ENCODE measurements around the gene MAP3K2.

DNA sequence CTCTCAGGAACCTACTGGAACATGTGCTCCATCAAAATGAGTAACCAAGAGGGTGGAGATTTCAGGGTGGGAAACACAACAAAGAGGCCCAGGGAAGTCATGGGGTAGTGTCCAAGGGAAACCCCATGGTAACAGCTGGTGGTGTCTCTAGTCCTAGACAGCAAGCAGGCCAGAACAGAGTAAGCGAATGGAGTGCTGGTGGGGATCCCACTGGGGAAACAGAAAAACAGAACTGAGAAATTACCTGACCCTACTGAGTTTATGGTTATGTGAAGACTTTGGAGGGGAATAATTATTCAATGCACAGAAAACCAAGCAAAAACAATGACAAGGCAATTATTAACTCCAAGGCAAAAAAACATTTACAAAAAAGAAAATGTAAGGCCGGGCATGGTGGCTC, 110.7 kb downstream of the MAP3K2 start:
- TF ChIP-seq, protein P1, sequence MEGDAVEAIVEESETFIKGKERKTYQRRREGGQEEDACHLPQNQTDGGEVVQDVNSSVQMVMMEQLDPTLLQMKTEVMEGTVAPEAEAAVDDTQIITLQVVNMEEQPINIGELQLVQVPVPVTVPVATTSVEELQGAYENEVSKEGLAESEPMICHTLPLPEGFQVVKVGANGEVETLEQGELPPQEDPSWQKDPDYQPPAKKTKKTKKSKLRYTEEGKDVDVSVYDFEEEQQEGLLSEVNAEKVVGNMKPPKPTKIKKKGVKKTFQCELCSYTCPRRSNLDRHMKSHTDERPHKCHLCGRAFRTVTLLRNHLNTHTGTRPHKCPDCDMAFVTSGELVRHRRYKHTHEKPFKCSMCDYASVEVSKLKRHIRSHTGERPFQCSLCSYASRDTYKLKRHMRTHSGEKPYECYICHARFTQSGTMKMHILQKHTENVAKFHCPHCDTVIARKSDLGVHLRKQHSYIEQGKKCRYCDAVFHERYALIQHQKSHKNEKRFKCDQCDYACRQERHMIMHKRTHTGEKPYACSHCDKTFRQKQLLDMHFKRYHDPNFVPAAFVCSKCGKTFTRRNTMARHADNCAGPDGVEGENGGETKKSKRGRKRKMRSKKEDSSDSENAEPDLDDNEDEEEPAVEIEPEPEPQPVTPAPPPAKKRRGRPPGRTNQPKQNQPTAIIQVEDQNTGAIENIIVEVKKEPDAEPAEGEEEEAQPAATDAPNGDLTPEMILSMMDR (IDR thresholded peaks at IDR 0.05), result no peak
- no peak for TF ChIP-seq POLR2A (IDR thresholded peaks at IDR 0.05)
